ENCODE results near the gene PDE5A.
"Not testable (repeated sequence)": the region's sequence is repeated elsewhere in the genome, so short reads cannot be mapped to it uniquely, and the experiment has no call there.

PDE5A gene

DNA sequence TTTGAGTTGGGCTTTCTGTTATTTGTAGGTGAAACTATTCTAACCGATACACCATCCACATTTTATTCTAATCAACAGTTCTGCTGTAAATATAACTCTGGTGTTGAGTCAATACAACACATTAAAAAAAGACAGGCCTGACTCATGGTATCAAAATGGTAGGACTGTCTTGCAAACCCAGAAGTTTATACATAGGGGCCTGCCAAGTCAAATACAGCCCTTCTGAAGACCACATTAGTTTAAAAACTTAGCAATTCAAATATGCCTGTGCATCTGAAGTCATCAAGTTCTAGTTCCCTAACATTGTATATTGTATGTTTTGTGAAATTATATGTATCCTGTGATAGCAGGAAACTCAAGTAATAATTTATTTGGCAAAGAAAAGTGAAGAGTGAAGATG is 24.4 kb upstream of the PDE5A start:
- no peak overlapping the region for H3K4me2 ChIP-seq
- H3K36me3 ChIP-seq = no peaks in the 10 kb centered on the region
- H3K4me3 ChIP-seq = no peak overlapping the region
- no peaks in the 10 kb centered on the region for H3K9me3 ChIP-seq (replicated peaks in 1 of 11)
- no peaks in the 10 kb centered on the region for H3K27me3 ChIP-seq
- no peaks in the 10 kb centered on the region for H3K4me1 ChIP-seq
- H4K20me1 ChIP-seq = no peaks in the 10 kb centered on the region
- H3K9ac ChIP-seq = no peak overlapping the region
- no peak for TF ChIP-seq Cebpa-rat (IDR thresholded peaks at IDR 0.05)
- H3K27ac ChIP-seq = no peak overlapping the region

DNA sequence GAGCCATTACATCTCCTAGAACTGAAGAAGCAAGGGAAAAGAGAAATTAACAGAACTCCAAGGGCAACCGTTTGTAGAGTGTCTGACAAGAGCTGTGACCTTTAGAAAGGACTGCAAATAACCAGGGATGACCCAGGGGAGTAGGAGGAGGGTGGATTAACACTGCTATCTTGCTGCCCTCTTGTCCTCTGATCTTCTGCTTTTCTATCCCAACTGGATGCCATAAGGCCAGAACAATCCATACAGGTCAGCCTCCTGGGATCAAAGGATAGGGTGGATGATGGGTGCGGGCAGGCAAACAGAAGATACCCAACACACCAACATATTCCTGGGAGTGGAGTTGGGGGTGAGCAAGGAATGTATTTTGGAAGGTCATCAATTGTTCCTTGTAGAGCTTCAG is 19.8 kb upstream of the PDE5A start:
- no peak for TF ChIP-seq Cebpa-rat (IDR thresholded peaks at IDR 0.05)

DNA sequence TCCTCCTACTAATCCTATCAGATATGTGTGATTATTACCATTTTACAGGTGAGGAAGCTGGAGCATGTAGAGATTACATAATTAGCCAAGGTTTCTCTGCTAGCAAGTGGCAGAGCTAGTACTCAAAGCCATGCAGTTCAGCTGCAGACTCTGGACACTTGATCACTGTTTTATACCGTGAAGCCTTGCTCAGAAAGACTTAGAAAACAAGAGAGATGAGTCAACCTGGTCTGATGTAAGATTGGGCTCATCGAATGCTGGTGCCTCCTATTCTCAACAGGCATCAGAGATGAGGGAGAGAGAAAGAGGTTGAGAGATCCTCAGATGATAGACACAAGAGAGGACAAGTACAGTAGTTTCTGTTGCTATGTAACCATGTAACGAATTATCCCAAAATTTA is 19.0 kb upstream of the PDE5A start:
- no peak overlapping the region for H3K27ac ChIP-seq
- H3K4me3 ChIP-seq = no peak overlapping the region
- H4K20me1 ChIP-seq = no peaks in the 10 kb centered on the region
- H3K27me3 ChIP-seq = no peaks in the 10 kb centered on the region
- no peak for TF ChIP-seq Cebpa-rat (IDR thresholded peaks at IDR 0.05)
- no peaks in the 10 kb centered on the region for H3K36me3 ChIP-seq
- H3K9ac ChIP-seq = no peak overlapping the region
- no peaks in the 10 kb centered on the region for H3K9me3 ChIP-seq (replicated peaks in 1 of 11)
- H3K4me2 ChIP-seq = no peak overlapping the region
- H3K4me1 ChIP-seq = peaks cover 0 to 12% (median 0%) of the 10 kb centered on the region in 10 experiments; a peak in 2 of 20 replicates

More for the DNA sequence above, 19.8 kb upstream of the PDE5A start:
- Histone ChIP-seq H3K36me3 (no peaks in the 10 kb centered on the region), H3K27ac (no peak overlapping the region), H3K9ac (no peak overlapping the region), H3K9me3 (replicated peaks in 1 of 11) (no peaks in the 10 kb centered on the region), H3K4me1 (peaks cover 0 to 5% (median 0%) of the 10 kb centered on the region in 10 experiments; a peak in 2 of 20 replicates), H3K27me3 (no peaks in the 10 kb centered on the region), H3K4me3 (no peak overlapping the region), H3K4me2 (no peak overlapping the region), H4K20me1 (no peaks in the 10 kb centered on the region)

- Histone ChIP-seq H3K9me3 (replicated peaks in 1 of 11) (no peaks in the 10 kb centered on the region), H3K4me2 (no peak overlapping the region), H3K9ac (no peak overlapping the region), H3K4me3 (no peak overlapping the region), H3K4me1 (peaks cover 0 to 12% (median 0%) of the 10 kb centered on the region in 10 experiments; a peak in 2 of 20 replicates), H3K36me3 (no peaks in the 10 kb centered on the region), H4K20me1 (no peaks in the 10 kb centered on the region), H3K27ac (no peak overlapping the region), H3K27me3 (no peaks in the 10 kb centered on the region)
- TF ChIP-seq Cebpa-rat (IDR thresholded peaks at IDR 0.05) = no peak
Measured at GRCh38 chr4:119646347-119647071, 17.9 kb upstream of the PDE5A start.

GRCh38 chr4:119643306-119644042 is 14.9 kb upstream of the PDE5A start:
- Histone ChIP-seq H3K9me3 (replicated peaks in 1 of 11) (no peaks in the 10 kb centered on the region), H3K9ac (no peak overlapping the region), H3K27ac (no peak overlapping the region), H4K20me1 (no peaks in the 10 kb centered on the region), H3K4me3 (no peak overlapping the region), H3K36me3 (no peaks in the 10 kb centered on the region), H3K4me2 (peak overlapping the region in 1 of 11 experiments; percentile 39; a peak in 1 of 22 replicates), H3K27me3 (no peaks in the 10 kb centered on the region), H3K4me1 (peaks cover 0 to 12% (median 0%) of the 10 kb centered on the region in 10 experiments; a peak in 2 of 20 replicates)
- TF ChIP-seq Cebpa-rat (IDR thresholded peaks at IDR 0.05) = no peak

GRCh38 chr4:119641765-119642164 is 13.2 kb upstream of the PDE5A start:
- H4K20me1 ChIP-seq = no peaks in the 10 kb centered on the region

GRCh38 chr4:119638359-119638758 is 9.8 kb upstream of the PDE5A start:
- no peak for TF ChIP-seq Cebpa-rat (IDR thresholded peaks at IDR 0.05)
- Histone ChIP-seq H3K9ac (no peak overlapping the region), H3K4me2 (no peak overlapping the region), H3K36me3 (no peaks in the 10 kb centered on the region), H4K20me1 (no peaks in the 10 kb centered on the region), H3K4me1 (peaks cover 0 to 12% (median 0%) of the 10 kb centered on the region in 10 experiments; a peak in 2 of 20 replicates), H3K27me3 (no peaks in the 10 kb centered on the region), H3K27ac (no peak overlapping the region), H3K4me3 (no peak overlapping the region), H3K9me3 (replicated peaks in 1 of 11) (no peaks in the 10 kb centered on the region)

More at GRCh38 chr4:119641765-119642164, 13.2 kb upstream of the PDE5A start:
- Histone ChIP-seq H3K4me1 (peaks cover 0 to 12% (median 0%) of the 10 kb centered on the region in 10 experiments; a peak in 2 of 20 replicates), H3K4me2 (no peak overlapping the region), H3K9ac (no peak overlapping the region), H3K4me3 (no peak overlapping the region), H3K27me3 (no peaks in the 10 kb centered on the region), H3K36me3 (no peaks in the 10 kb centered on the region), H3K27ac (no peak overlapping the region), H3K9me3 (replicated peaks in 1 of 11) (no peaks in the 10 kb centered on the region)
- no peak for TF ChIP-seq Cebpa-rat (IDR thresholded peaks at IDR 0.05)

GRCh38 chr4:119636851-119637250 is 8.2 kb upstream of the PDE5A start:
- H3K9ac ChIP-seq; H3K4me2 ChIP-seq; H3K27me3 ChIP-seq; H3K4me3 ChIP-seq; H4K20me1 ChIP-seq; H3K4me1 ChIP-seq; H3K9me3 ChIP-seq (replicated peaks in 1 of 11); H3K27ac ChIP-seq; H3K36me3 ChIP-seq: not testable (repeated sequence)

DNA sequence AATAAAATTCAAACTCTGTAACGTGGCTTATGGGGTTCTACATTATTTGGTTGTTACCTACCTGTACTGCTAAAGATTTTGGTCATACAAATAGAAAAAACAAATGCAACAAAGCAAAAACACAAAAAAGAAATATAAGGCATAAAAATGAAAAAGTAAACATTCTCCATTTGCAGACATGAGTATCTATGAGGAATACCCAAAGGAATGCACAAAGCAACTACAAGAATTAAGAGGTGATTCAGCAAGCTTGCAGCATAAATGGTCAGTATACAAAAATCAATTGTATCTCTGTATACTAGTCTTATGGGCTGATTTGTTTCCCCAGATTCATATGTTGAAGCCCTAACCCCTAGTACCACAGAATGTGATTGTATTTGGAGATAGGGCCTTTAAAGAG is 3.6 kb upstream of the PDE5A start:
- Histone ChIP-seq H3K36me3 (no peaks in the 10 kb centered on the region), H3K27ac (no peak overlapping the region), H3K4me2 (no peak overlapping the region), H3K9me3 (replicated peaks in 1 of 11) (no peaks in the 10 kb centered on the region), H4K20me1 (no peaks in the 10 kb centered on the region), H3K4me3 (no peak overlapping the region), H3K4me1 (peaks cover 5 to 9% (median 7%) of the 10 kb centered on the region in 10 experiments; a peak in 17 of 20 replicates), H3K27me3 (peaks cover 0 to 9% (median 6%) of the 10 kb centered on the region in 11 experiments; a peak in 11 of 22 replicates), H3K9ac (no peak overlapping the region)
- no peak for TF ChIP-seq Cebpa-rat (IDR thresholded peaks at IDR 0.05)
